Lung (tissue), 12 donors: Measurements from ENCODE around the gene TUBGCP5. TPM values are rescaled to one million over a fixed set of nuclear protein-coding genes. Genes with fewer than 3 reads are reported as not detected.
"Not testable (repeated sequence)": the region's sequence is repeated elsewhere in the genome, so short reads cannot be mapped to it uniquely, and the experiment has no call there.

Experiments
- ATAC-seq: fragments of 200-7000 bp; cut with Tn5 transposase; one replicate; pipeline ENCODE4 v1.9.1; 2020; ENCODE audit warnings: moderate number of reproducible peaks; ENCODE audit not compliant: insufficient read depth, low FRiP score
- DNase-seq, 3 donors: peaks; one replicate each; pipeline ENCODE4 v3.0.0-alpha.2; 2013 to 2017
- H3K27ac ChIP-seq, 2 donors: one replicate each; pipeline ENCODE4 v1.5.1; 2013; ENCODE audit warnings: mild to moderate bottlenecking in 2 of 2, moderate library complexity in 2 of 2, control low read depth in 1 of 2, inconsistent platforms in 1 of 2, low read depth in 1 of 2, low read length in 1 of 2
- H3K27me3 ChIP-seq, 3 donors: one replicate each; pipeline ENCODE4 v1.5.1; 2013; ENCODE audit warnings: low read length in 2 of 3; ENCODE audit not compliant: control insufficient read depth in 3 of 3, insufficient read depth in 3 of 3
- H3K36me3 ChIP-seq, 4 donors: one replicate each; pipeline ENCODE4 v1.5.1; 2013; ENCODE audit warnings: low read length in 4 of 4, mild to moderate bottlenecking in 1 of 4, moderate library complexity in 1 of 4; ENCODE audit not compliant: control insufficient read depth in 4 of 4, insufficient read depth in 4 of 4
- H3K4me1 ChIP-seq, 5 donors: one replicate each; pipeline ENCODE4 v1.5.1; 2013; ENCODE audit warnings: low read length in 5 of 5, mild to moderate bottlenecking in 2 of 5, moderate library complexity in 1 of 5; ENCODE audit not compliant: control insufficient read depth in 5 of 5, insufficient read depth in 5 of 5
- H3K4me3 ChIP-seq: one replicate; pipeline ENCODE4 v1.5.1; 2013; ENCODE audit warnings: mild to moderate bottlenecking, control low read depth, moderate library complexity
- H3K9ac ChIP-seq, 2 donors: one replicate each; pipeline ENCODE4 v1.5.1; 2013; ENCODE audit warnings: low read length in 2 of 2, control low read depth in 1 of 2; ENCODE audit not compliant: insufficient read depth in 1 of 2
- H3K9me3 ChIP-seq, 4 donors: one replicate each; pipeline ENCODE4 v1.5.1; 2013; ENCODE audit warnings: low read length in 3 of 4, mild to moderate bottlenecking in 1 of 4, moderate library complexity in 1 of 4; ENCODE audit not compliant: control insufficient read depth in 4 of 4, insufficient read depth in 3 of 4
- WGBS, 2 donors: extraction: QIAGEN DNeasy Blood & Tissue Kit; methylation state at CpG; one replicate each; pipeline ENCODE4 v1.1.7; 2013; 5-methylcytosine and 5-hydroxymethylcytosine counted together
- polyA plus RNA-seq, 2 donors: library from polyadenylated mRNA; stranded (reverse); fragments of 200-250 nt; gene quantifications; one replicate each; pipeline ENCODE4 v1.2.1, GENCODE V29; 2013
- total RNA-seq, 2 donors: library from RNA; depleted of rRNA in 1 of 2; stranded (reverse); fragments of >200 nt in 1 of 2; gene quantifications; one replicate each; pipeline ENCODE4 v1.2.1, GENCODE V29; 2014 to 2021
- TF ChIP-seq, protein P1 (sequence below): IDR thresholded peaks from 2 replicates; pipeline ENCODE4 v1.5.1; 2012; ENCODE audit warnings: mild to moderate bottlenecking; ENCODE audit errors: control extremely low read depth, extremely low read depth
- donor health status: control.
- donor health status: control.
- donor health status: Bipolar disorder and iron deficiency.
- donor health status: healthy.
- donor health status: DM: yes; HTN: yes; CAD: no.

TUBGCP5 gene
- total and polyA plus RNA-seq, 4 donors, result 6.2 to 34.7 (median 11.8) TPM

DNA sequence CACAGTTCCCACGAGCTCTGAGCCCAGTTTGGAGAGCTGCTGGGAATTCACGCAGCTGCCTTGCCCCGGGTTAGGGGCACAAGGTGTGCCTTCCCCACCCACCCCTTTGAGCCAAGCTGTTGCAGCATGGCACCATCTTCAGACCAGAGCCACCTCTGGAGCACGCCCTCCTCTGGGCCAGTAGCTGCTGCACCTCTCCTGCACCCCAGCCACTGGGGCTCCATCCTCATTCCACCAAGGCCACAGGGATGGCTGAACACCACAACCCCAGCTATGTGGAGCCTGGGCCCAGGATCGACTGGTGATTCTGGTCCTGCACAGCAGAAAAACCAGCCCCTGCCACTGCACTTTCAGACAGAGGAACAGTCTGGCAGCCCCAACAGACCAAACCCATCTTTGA, 25.7 kb downstream of the TUBGCP5 start:
- Histone ChIP-seq H3K9ac (no peak overlapping the region), H3K27ac (no peak overlapping the region), H3K27me3 (no peaks in the 10 kb centered on the region), H3K4me1 (no peaks in the 10 kb centered on the region), H3K4me3 (no peak overlapping the region), H3K9me3 (no peaks in the 10 kb centered on the region), H3K36me3 (peaks cover 18 to 48% (median 35%) of the 10 kb centered on the region in 4 donors)
- DNase-seq, result no peak
- TF ChIP-seq, protein P1, sequence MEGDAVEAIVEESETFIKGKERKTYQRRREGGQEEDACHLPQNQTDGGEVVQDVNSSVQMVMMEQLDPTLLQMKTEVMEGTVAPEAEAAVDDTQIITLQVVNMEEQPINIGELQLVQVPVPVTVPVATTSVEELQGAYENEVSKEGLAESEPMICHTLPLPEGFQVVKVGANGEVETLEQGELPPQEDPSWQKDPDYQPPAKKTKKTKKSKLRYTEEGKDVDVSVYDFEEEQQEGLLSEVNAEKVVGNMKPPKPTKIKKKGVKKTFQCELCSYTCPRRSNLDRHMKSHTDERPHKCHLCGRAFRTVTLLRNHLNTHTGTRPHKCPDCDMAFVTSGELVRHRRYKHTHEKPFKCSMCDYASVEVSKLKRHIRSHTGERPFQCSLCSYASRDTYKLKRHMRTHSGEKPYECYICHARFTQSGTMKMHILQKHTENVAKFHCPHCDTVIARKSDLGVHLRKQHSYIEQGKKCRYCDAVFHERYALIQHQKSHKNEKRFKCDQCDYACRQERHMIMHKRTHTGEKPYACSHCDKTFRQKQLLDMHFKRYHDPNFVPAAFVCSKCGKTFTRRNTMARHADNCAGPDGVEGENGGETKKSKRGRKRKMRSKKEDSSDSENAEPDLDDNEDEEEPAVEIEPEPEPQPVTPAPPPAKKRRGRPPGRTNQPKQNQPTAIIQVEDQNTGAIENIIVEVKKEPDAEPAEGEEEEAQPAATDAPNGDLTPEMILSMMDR, result no peak
- no peak for ATAC-seq
- 97% methylated on average over 5 of the region's 5 CpGs for WGBS, 2 donors

DNA sequence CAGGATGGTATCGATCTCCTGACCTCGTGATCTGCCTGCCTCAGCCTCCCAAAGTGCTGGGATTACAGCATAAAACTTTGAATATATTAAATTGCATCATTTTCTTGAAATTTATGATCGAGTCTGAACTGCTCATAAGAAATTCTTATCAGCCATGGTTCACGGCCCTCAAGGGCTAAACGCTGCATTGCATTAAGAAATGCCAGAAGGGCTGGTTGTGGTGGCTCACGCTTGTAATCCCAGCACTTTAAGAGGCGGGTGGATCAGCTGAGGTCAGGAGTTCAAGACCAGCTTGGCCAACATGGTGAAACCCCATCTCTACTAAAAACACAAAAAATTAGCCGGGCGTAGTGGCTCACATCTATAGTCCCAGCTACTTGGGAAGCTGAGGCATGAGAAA, 26.8 kb downstream of the TUBGCP5 start:
- WGBS, 2 donors, result 96 to 97% methylated on average over 9 of the region's 9 CpGs

DNA sequence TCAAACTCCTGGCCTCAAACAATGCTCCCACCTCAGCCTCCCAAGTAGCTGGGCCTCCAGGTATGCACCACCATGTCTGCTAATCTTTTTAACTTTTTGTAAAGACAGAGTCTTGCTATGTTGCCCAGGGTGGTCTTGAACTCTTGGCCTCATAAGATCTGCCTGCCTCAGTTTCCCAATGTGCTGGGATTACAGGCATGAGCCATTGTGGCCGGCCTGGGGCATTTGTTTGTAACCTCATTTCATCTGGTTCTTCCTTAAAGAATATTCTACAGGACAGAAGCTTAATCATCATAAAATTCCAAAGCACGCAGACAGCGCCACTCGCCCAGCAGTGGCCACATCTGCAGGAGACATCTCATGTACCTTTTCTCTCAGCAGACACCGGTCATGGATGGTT, 35.6 kb downstream of the TUBGCP5 start:
- Histone ChIP-seq H3K27me3 (no peaks in the 10 kb centered on the region), H3K36me3 (peaks cover 28 to 52% (median 37%) of the 10 kb centered on the region in 4 donors), H3K4me3 (no peak overlapping the region), H3K9me3 (no peaks in the 10 kb centered on the region), H3K27ac (no peak overlapping the region), H3K9ac (no peak overlapping the region), H3K4me1 (no peaks in the 10 kb centered on the region)
- TF ChIP-seq, protein P1, result no peak
- no peak for ATAC-seq
- WGBS, 2 donors, result 96 to 97% methylated on average over 5 of the region's 5 CpGs
- no peak for DNase-seq

More for the DNA sequence above, 26.8 kb downstream of the TUBGCP5 start:
- H3K9me3 ChIP-seq, H3K27me3 ChIP-seq, H3K9ac ChIP-seq, DNase-seq, H3K27ac ChIP-seq, ATAC-seq, H3K4me1 ChIP-seq, H3K4me3 ChIP-seq: not testable (repeated sequence)
- peaks cover 23 to 42% (median 37%) of the 10 kb centered on the region in 4 donors for H3K36me3 ChIP-seq

DNA sequence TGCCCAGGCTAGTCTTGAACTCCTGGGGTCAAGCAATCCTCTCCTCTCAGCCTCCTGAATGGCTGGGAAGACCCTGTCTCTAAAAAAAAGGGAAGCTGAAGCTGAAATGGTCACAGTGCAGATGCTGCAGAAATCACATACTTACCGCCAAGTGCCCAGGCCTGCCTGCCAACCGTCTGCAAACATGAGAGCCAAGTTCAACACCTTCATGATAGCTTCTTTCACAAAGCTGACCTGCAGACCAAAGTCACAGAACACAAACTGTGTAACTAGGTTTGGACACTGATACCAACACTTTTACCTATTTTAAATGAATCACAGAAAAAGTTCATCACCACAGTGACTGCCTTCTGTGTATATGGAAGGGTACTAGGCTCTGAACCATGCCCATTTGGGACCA, 36.4 kb downstream of the TUBGCP5 start:
- no peaks in the 10 kb centered on the region for H3K27me3 ChIP-seq
- no peak overlapping the region for H3K9ac ChIP-seq
- no peaks in the 10 kb centered on the region for H3K9me3 ChIP-seq
- ATAC-seq (no peak), DNase-seq (no peak)
- H3K27ac ChIP-seq, result no peak overlapping the region
- TF ChIP-seq, protein P1, result no peak
- no peaks in the 10 kb centered on the region for H3K4me1 ChIP-seq
- WGBS, 2 donors, result 92 to 93% methylated on average over 2 of the region's 2 CpGs
- H3K36me3 ChIP-seq, result peaks cover 26 to 49% (median 34%) of the 10 kb centered on the region in 4 donors
- H3K4me3 ChIP-seq, result no peak overlapping the region
